HEK293 (cell line): Measurements from ENCODE around the gene DCAF7.

Experiments used
- CTCF ChIA-PET: fragments of 350-600 bp; formaldehyde crosslinking; extraction: SDS; loops from one replicate; lab custom pipeline; 2021; ENCODE audit warnings: antibody characterized with exemption; lab: Yijun Ruan, JAX
- POLR2A ChIA-PET: fragments of 300-600 bp; formaldehyde crosslinking; extraction: SDS; loops from one replicate; lab custom pipeline; 2020; ENCODE audit warnings: antibody characterized with exemption, inconsistent platforms; lab: Yijun Ruan, JAX
- H3K27ac ChIP-seq: fragments of 200-500 bp; sonication (Bioruptor generic); 2 replicates; pipeline ENCODE4 v1.5.1; 2014; ENCODE audit warnings: low read depth, low read length, control low read depth, inconsistent platforms; ENCODE audit errors: extremely low read depth
- H3K36me3 ChIP-seq, 2 experiments: fragments of 200-500 bp in 1 of 2; sonication (Bioruptor generic) in 1 of 2; 1 replicate in 1 of 2; 2 replicates in 1 of 2; pipeline ENCODE4 v1.5.1; 2014 to 2017; ENCODE audit warnings: inconsistent platforms in 2 of 2, low read length in 2 of 2; ENCODE audit not compliant: control insufficient read depth in 2 of 2, insufficient read depth in 1 of 2
- H3K4me1 ChIP-seq: fragments of 200-500 bp; sonication (Bioruptor generic); 2 replicates; pipeline ENCODE4 v1.5.1; 2014; ENCODE audit warnings: mild to moderate bottlenecking, low read length, inconsistent platforms; ENCODE audit not compliant: control insufficient read depth, insufficient read depth
- H3K4me3 ChIP-seq: 2 replicates; pipeline ENCODE4 v1.5.1; 2011; ENCODE audit warnings: low read depth, mild to moderate bottlenecking, control low read depth, low read length, moderate library complexity
- H3K9me3 ChIP-seq: fragments of 200-500 bp; sonication (Bioruptor generic); 2 replicates; pipeline ENCODE4 v1.5.1; 2014; ENCODE audit warnings: low read depth, low read length, inconsistent platforms; ENCODE audit not compliant: control insufficient read depth, insufficient read depth
- GLI2 ChIP-seq: fragments of 450-650 bp; formaldehyde crosslinking; IDR thresholded peaks from 2 replicates; pipeline ENCODE4; 2017; ENCODE audit warnings: missing biosample characterization, missing genetic modification characterization, low read depth, borderline replicate concordance
- GLI4 ChIP-seq: fragments of 450-650 bp; formaldehyde crosslinking; IDR thresholded peaks from 2 replicates; pipeline ENCODE4 v1.5.1; 2016; ENCODE audit warnings: missing biosample characterization, missing genetic modification characterization
- HOXC10 ChIP-seq: sonication (generic); formaldehyde crosslinking; IDR thresholded peaks from 2 replicates; pipeline ENCODE4 v1.8.1; 2023; ENCODE audit warnings: mild to moderate bottlenecking, missing genetic modification reagents
- OVOL3 ChIP-seq: fragments of 450-650 bp; formaldehyde crosslinking; IDR thresholded peaks from 2 replicates; pipeline ENCODE4 v1.5.1; 2016; ENCODE audit warnings: missing biosample characterization, missing genetic modification characterization
- SALL2 ChIP-seq: fragments of 450-650 bp; formaldehyde crosslinking; IDR thresholded peaks from 2 replicates; pipeline ENCODE4 v1.5.0; 2017; ENCODE audit warnings: missing biosample characterization, mild to moderate bottlenecking, missing genetic modification characterization, borderline replicate concordance
- SETDB1 ChIP-seq: IDR thresholded peaks from one replicate; pipeline ENCODE4 v1.6.1; 2017; ENCODE audit warnings: mild to moderate bottlenecking, low read length, moderate library complexity, mixed read lengths; ENCODE audit not compliant: insufficient read length
- SP2 ChIP-seq: fragments of 450-650 bp; formaldehyde crosslinking; IDR thresholded peaks from 2 replicates; pipeline ENCODE4 v1.5.1; 2016; ENCODE audit warnings: missing biosample characterization, missing genetic modification characterization
- YY1 ChIP-seq: fragments of 450-650 bp; formaldehyde crosslinking; IDR thresholded peaks from 2 replicates; pipeline ENCODE4 v1.5.1; 2018; ENCODE audit warnings: missing biosample characterization, missing genetic modification characterization
- ZBTB48 ChIP-seq: fragments of 450-650 bp; formaldehyde crosslinking; IDR thresholded peaks from 2 replicates; pipeline ENCODE4 v1.5.1; 2016; ENCODE audit warnings: missing biosample characterization, missing genetic modification characterization
- ZBTB7A ChIP-seq: fragments of 450-650 bp; formaldehyde crosslinking; IDR thresholded peaks from 2 replicates; pipeline ENCODE4 v1.5.1; 2016; ENCODE audit warnings: low read depth, missing biosample characterization, missing genetic modification characterization
- ZNF114 ChIP-seq: fragments of 450-650 bp; formaldehyde crosslinking; IDR thresholded peaks from 2 replicates; pipeline ENCODE4 v1.5.0; 2017; ENCODE audit warnings: missing biosample characterization, missing genetic modification characterization
- ZNF175 ChIP-seq: fragments of 450-650 bp; formaldehyde crosslinking; IDR thresholded peaks from 2 replicates; pipeline ENCODE4 v1.5.1; 2016; ENCODE audit warnings: missing biosample characterization, missing genetic modification characterization
- ZNF335 ChIP-seq: fragments of 450-650 bp; formaldehyde crosslinking; conservative IDR thresholded peaks from 2 replicates; pipeline ENCODE4 v1.5.1; 2016; ENCODE audit warnings: missing biosample characterization, missing genetic modification characterization
- ZNF394 ChIP-seq: fragments of 450-650 bp; formaldehyde crosslinking; IDR thresholded peaks from 2 replicates; pipeline ENCODE4 v1.5.1; 2016; ENCODE audit warnings: missing biosample characterization, missing genetic modification characterization, mild to moderate bottlenecking, moderate library complexity, borderline replicate concordance
- ZNF404 ChIP-seq: fragments of 450-650 bp; formaldehyde crosslinking; IDR thresholded peaks from 2 replicates; pipeline ENCODE4 v1.5.1; 2017; ENCODE audit warnings: missing biosample characterization, missing genetic modification characterization
- ZNF571 ChIP-seq: fragments of 450-650 bp; formaldehyde crosslinking; IDR thresholded peaks from 2 replicates; pipeline ENCODE4 v1.5.0; 2017; ENCODE audit warnings: missing biosample characterization, missing genetic modification characterization
- ZNF596 ChIP-seq: fragments of 450-650 bp; IDR thresholded peaks from 2 replicates; pipeline ENCODE4 v1.5.0; 2018; ENCODE audit warnings: missing biosample characterization, mild to moderate bottlenecking, missing genetic modification characterization, moderate library complexity
- ZNF600 ChIP-seq: fragments of 450-650 bp; formaldehyde crosslinking; IDR thresholded peaks from 2 replicates; pipeline ENCODE4 v1.5.1; 2016; ENCODE audit warnings: missing biosample characterization, missing genetic modification characterization
- ZNF610 ChIP-seq: fragments of 450-650 bp; formaldehyde crosslinking; IDR thresholded peaks from 2 replicates; pipeline ENCODE4 v1.5.1; 2016; ENCODE audit warnings: missing biosample characterization, missing genetic modification characterization, borderline replicate concordance
- ZNF624 ChIP-seq: fragments of 450-650 bp; formaldehyde crosslinking; IDR thresholded peaks from 2 replicates; pipeline ENCODE4 v1.5.1; 2017; ENCODE audit warnings: missing biosample characterization, missing genetic modification characterization
- ZNF701 ChIP-seq: fragments of 450-650 bp; formaldehyde crosslinking; IDR thresholded peaks from 2 replicates; pipeline ENCODE4 v1.5.1; 2016; ENCODE audit warnings: missing biosample characterization, missing genetic modification characterization
- ZNF791 ChIP-seq: fragments of 450-650 bp; formaldehyde crosslinking; IDR thresholded peaks from 2 replicates; pipeline ENCODE4 v1.5.1; 2016; ENCODE audit warnings: missing biosample characterization, missing genetic modification characterization
- TF ChIP-seq, protein P1 (sequence below): fragments of 450-650 bp; formaldehyde crosslinking; optimal IDR thresholded peaks from 2 replicates; pipeline ENCODE3; 2016; ENCODE audit warnings: missing biosample characterization, mild to moderate bottlenecking, missing genetic modification characterization
- TF ChIP-seq, protein P2 (sequence below): fragments of 450-650 bp; formaldehyde crosslinking; IDR thresholded peaks from 2 replicates; pipeline ENCODE4 v1.5.1; 2016; ENCODE audit warnings: missing biosample characterization, missing genetic modification characterization
- TF ChIP-seq, protein P3 (sequence below): fragments of 450-650 bp; formaldehyde crosslinking; IDR thresholded peaks from 2 replicates; pipeline ENCODE4 v1.5.1; 2016; ENCODE audit warnings: missing biosample characterization, missing genetic modification characterization

DCAF7 gene

DNA sequence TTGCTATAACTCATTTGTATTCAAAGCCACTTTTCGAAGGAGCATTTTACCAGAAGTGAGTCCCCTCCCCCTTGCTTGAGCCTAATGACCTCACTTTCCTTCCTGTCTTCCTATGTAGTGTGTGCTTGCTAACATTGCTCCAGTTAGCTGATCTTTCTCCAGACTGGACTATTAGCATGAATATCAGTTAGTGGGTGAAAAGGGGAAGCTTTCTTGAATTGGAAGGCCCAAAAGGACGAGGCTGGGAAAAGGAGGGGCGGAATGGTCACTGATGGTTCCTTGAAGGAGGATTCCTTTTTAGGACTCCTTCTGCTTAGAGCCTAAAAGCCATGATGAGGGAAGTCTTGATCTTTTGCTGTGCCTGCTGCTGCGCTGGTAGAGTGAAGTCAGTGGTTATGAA is 83.9 kb downstream of the DCAF7 start:
- H3K4me1 ChIP-seq = peaks cover 3% of the 10 kb centered on the region

DNA sequence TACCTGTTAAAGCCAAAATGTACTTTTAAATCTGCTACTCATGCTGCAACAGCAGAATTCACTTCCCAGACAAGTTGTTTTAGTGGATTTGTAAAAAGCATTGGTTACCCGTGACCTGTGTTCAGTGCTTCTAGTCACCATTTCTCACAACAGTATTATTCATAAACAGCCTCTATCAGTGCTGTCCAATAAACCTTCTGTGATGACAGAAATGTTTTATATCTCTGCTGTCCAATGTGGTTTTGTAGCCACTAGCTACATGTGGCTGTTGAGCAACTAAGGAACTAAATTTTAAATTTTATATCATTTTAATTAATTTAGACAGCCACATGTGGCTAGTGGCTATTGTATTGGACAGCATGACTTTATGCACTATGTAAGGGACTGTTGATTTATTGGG is 84.5 kb downstream of the DCAF7 start:
- TF ChIP-seq ZBTB48 (tag by site-specific recombination) = no peak
- TF ChIP-seq ZBTB7A = no peak
- TF ChIP-seq ZNF114 (tag by site-specific recombination) = no peak
- no peak for TF ChIP-seq ZNF394 (tag by site-specific recombination)
- TF ChIP-seq ZNF624 (tag by site-specific recombination) = no peak
- TF ChIP-seq SALL2 (tag by site-specific recombination) = no peak
- TF ChIP-seq SP2 (tag by site-specific recombination) = no peak
- TF ChIP-seq ZNF701 (tag by site-specific recombination) = no peak
- TF ChIP-seq GLI2 (tag by site-specific recombination) = no peak
- POLR2A ChIA-PET = interaction anchor here (1.1 to 3.2 kb wide), 2 partner anchors 12 to 40 kb away, joined by 3 to 16 read pairs; partner anchors contain the start of gene MAP3K3
- no peaks in the 10 kb centered on the region for H3K9me3 ChIP-seq
- no peak overlapping the region for H3K27ac ChIP-seq
- H3K4me1 ChIP-seq = peaks cover 3% of the 10 kb centered on the region; the same call in 1 of the 2 replicates
- H3K4me3 ChIP-seq = no peak overlapping the region
- CTCF ChIA-PET = interaction anchor here (0.7 to 2.6 kb wide), 6 partner anchors 10 to 170 kb away, joined by 3 to 12 read pairs (median 4); no protein-coding TSS in a partner anchor
- peaks cover 10 to 59% of the 10 kb centered on the region in 2 experiments for H3K36me3 ChIP-seq

More for the DNA sequence above, 83.9 kb downstream of the DCAF7 start:
- POLR2A ChIA-PET = interaction anchor here (1.1 to 3.2 kb wide), 2 partner anchors 12 to 41 kb away, joined by 3 to 16 read pairs; partner anchors contain the start of gene MAP3K3
- TF ChIP-seq ZNF624 (tag by site-specific recombination) (no peak), OVOL3 (no peak), ZNF404 (no peak), ZNF600 (tag by site-specific recombination) (no peak), HOXC10 (CRISPR knock-in tag) (no peak), ZNF175 (no peak), ZNF335 (tag by site-specific recombination) (no peak), ZNF114 (tag by site-specific recombination) (no peak), ZNF571 (no peak), ZNF610 (no peak), GLI4 (tag by site-specific recombination) (no peak), SETDB1 (no peak), ZNF791 (tag by site-specific recombination) (no peak), YY1 (tag by site-specific recombination) (no peak), ZNF596 (tag by site-specific recombination) (no peak)
- TF ChIP-seq, protein P1, sequence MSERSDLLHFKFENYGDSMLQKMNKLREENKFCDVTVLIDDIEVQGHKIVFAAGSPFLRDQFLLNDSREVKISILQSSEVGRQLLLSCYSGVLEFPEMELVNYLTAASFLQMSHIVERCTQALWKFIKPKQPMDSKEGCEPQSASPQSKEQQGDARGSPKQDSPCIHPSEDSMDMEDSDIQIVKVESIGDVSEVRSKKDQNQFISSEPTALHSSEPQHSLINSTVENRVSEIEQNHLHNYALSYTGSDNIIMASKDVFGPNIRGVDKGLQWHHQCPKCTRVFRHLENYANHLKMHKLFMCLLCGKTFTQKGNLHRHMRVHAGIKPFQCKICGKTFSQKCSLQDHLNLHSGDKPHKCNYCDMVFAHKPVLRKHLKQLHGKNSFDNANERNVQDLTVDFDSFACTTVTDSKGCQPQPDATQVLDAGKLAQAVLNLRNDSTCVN (tag by site-specific recombination) = no peak
- H3K36me3 ChIP-seq = peaks cover 10 to 58% of the 10 kb centered on the region in 2 experiments
- no peak overlapping the region for H3K27ac ChIP-seq
- no peak overlapping the region for H3K4me3 ChIP-seq
- CTCF ChIA-PET = interaction anchor here (0.7 to 2.6 kb wide), 5 partner anchors 9 to 149 kb away, joined by 3 to 12 read pairs (median 5); no protein-coding TSS in a partner anchor
- H3K9me3 ChIP-seq = no peaks in the 10 kb centered on the region

DNA sequence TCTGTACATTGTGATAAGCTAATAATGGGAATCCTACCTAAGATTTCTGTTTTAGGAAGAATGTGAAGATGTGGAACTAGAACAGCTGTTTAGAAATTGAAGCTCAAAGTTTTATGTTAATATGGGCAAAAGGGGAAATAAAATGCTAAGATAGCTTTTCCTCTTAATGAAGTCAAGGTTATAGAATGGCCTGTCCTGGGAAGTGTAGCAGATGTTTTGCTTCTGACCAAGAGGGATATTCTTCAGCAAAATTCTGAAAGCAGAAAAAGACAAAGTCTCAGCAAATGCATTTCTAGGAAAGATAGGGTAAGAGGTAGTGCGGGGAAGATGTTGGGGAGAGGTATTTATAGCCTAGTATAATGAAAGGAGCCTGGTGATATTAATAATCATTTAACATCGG is 85.0 kb downstream of the DCAF7 start:
- H3K36me3 ChIP-seq = peaks cover 10 to 62% of the 10 kb centered on the region in 2 experiments
- no peaks in the 10 kb centered on the region for H3K9me3 ChIP-seq
- H3K27ac ChIP-seq = no peak overlapping the region
- CTCF ChIA-PET = interaction anchor here (0.7 to 2.6 kb wide), 4 partner anchors 9 to 169 kb away, joined by 3 to 12 read pairs (median 4); no protein-coding TSS in a partner anchor
- POLR2A ChIA-PET = interaction anchor here (1.1 to 3.2 kb wide), 2 partner anchors 13 to 40 kb away, joined by 3 to 16 read pairs; partner anchors contain the start of gene MAP3K3
- peaks cover 3% of the 10 kb centered on the region; the same call in 1 of the 2 replicates for H3K4me1 ChIP-seq
- no peak overlapping the region for H3K4me3 ChIP-seq
- TF ChIP-seq, protein P2, sequence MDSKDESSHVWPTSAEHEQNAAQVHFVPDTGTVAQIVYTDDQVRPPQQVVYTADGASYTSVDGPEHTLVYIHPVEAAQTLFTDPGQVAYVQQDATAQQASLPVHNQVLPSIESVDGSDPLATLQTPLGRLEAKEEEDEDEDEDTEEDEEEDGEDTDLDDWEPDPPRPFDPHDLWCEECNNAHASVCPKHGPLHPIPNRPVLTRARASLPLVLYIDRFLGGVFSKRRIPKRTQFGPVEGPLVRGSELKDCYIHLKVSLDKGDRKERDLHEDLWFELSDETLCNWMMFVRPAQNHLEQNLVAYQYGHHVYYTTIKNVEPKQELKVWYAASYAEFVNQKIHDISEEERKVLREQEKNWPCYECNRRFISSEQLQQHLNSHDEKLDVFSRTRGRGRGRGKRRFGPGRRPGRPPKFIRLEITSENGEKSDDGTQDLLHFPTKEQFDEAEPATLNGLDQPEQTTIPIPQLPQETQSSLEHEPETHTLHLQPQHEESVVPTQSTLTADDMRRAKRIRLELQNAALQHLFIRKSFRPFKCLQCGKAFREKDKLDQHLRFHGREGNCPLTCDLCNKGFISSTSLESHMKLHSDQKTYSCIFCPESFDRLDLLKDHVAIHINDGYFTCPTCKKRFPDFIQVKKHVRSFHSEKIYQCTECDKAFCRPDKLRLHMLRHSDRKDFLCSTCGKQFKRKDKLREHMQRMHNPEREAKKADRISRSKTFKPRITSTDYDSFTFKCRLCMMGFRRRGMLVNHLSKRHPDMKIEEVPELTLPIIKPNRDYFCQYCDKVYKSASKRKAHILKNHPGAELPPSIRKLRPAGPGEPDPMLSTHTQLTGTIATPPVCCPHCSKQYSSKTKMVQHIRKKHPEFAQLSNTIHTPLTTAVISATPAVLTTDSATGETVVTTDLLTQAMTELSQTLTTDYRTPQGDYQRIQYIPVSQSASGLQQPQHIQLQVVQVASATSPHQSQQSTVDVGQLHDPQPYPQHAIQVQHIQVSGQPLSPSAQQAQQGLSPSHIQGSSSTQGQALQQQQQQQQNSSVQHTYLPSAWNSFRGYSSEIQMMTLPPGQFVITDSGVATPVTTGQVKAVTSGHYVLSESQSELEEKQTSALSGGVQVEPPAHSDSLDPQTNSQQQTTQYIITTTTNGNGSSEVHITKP = no peak
- TF ChIP-seq, protein P3, sequence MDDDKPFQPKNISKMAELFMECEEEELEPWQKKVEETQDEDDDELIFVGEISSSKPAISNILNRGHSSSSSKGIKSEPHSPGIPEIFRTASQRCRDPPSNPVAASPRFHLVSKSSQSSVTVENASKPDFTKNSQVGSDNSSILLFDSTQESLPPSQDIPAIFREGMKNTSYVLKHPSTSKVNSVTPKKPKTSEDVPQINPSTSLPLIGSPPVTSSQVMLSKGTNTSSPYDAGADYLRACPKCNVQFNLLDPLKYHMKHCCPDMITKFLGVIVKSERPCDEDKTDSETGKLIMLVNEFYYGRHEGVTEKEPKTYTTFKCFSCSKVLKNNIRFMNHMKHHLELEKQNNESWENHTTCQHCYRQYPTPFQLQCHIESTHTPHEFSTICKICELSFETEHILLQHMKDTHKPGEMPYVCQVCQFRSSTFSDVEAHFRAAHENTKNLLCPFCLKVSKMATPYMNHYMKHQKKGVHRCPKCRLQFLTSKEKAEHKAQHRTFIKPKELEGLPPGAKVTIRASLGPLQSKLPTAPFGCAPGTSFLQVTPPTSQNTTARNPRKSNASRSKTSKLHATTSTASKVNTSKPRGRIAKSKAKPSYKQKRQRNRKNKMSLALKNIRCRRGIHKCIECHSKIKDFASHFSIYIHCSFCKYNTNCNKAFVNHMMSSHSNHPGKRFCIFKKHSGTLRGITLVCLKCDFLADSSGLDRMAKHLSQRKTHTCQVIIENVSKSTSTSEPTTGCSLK = no peak
